K562 (cell line): ENCODE data around the gene ZBTB43. TPM values are rescaled to one million over a fixed set of nuclear protein-coding genes. Genes with fewer than 3 reads are reported as not detected.
A peak's percentile ranks its signal among the peaks of the same experiment; 100 is the strongest.

Source experiments
- BCOR ChIP-seq: fragments of 450-650 bp; IDR thresholded peaks from 2 replicates; pipeline ENCODE4 v1.6.1; 2016
- DIDO1 ChIP-seq: fragments of 450-650 bp; IDR thresholded peaks from 2 replicates; pipeline ENCODE4 v1.6.1; 2016; ENCODE audit warnings: low read depth, missing biosample characterization, missing genetic modification characterization
- GTF2A2 ChIP-seq: IDR thresholded peaks from 2 replicates; pipeline ENCODE4 v1.6.1; 2016; ENCODE audit warnings: mild to moderate bottlenecking, missing genetic modification characterization, missing compliant biosample characterization
- OTX1 ChIP-seq: fragments of 450-650 bp; formaldehyde crosslinking; IDR thresholded peaks from 2 replicates; pipeline ENCODE4 v1.4.0; 2022; ENCODE audit warnings: mild to moderate bottlenecking
- PCBP2 ChIP-seq: fragments of 200-400 bp; formaldehyde crosslinking; IDR thresholded peaks from 2 replicates; pipeline ENCODE4 v1.6.1; 2018; ENCODE audit warnings: low read length, low read depth, mild to moderate bottlenecking, moderate library complexity; ENCODE audit not compliant: poor library complexity, severe bottlenecking
- PHF8 ChIP-seq: fragments of 200-600 bp; sonication (generic); IDR thresholded peaks from 2 replicates; pipeline ENCODE4 v1.6.1; 2012; ENCODE audit warnings: mixed run types, mild to moderate bottlenecking, inconsistent platforms, low read length, moderate library complexity, borderline replicate concordance
- RBBP5 ChIP-seq: fragments of 200-600 bp; sonication (generic); IDR thresholded peaks from 2 replicates; pipeline ENCODE4 v1.6.1; 2012; ENCODE audit warnings: borderline replicate concordance, mild to moderate bottlenecking, low read length, control low read depth, inconsistent platforms; ENCODE audit not compliant: insufficient read depth, poor library complexity, severe bottlenecking
- ZSCAN29 ChIP-seq: fragments of 450-650 bp; IDR thresholded peaks from 2 replicates; pipeline ENCODE4 v1.6.1; 2017
- polyA plus RNA-seq, 8 experiments: library from polyadenylated mRNA; depleted of rRNA in 4 of 8; stranded (reverse) in 5 of 8; unstranded in 3 of 8; fragments of >200 nt; fragmentation: Nextera tagmentation in 2 of 8; fragmentation: Illumina TruSeq in 1 of 8; extraction: Ambion mirVana in 2 of 8; extraction: Trizol in 1 of 8; gene quantifications; 2 replicates each; pipeline versions ENCODE4 v1.2.1 to v1.2.3, GENCODE V29; 2011 to 2014; ENCODE audit warnings: inconsistent platforms in 1 of 8, missing spikeins in 1 of 8
- total RNA-seq, 7 experiments: library from RNA; depleted of rRNA in 6 of 7; stranded (reverse); fragments of >200 nt in 6 of 7; fragmentation: Illumina TruSeq in 2 of 7; extraction: Trizol in 2 of 7; gene quantifications; 2 replicates each; pipeline versions ENCODE4 v1.2.1 to v1.2.3, GENCODE V29; 2011 to 2021; ENCODE audit warnings: low replicate concordance in 1 of 7
- TF ChIP-seq, protein P1 (sequence below), 2 experiments: fragments of 450-650 bp; formaldehyde crosslinking in 1 of 2; IDR thresholded peaks; 2 replicates each; pipeline versions ENCODE4 v1.4.0 to v1.6.1; 2014 to 2020; ENCODE audit warnings: mild to moderate bottlenecking in 2 of 2, borderline replicate concordance in 1 of 2, low read depth in 1 of 2
- TF ChIP-seq, protein P2 (sequence below), 2 experiments: fragments of 450-650 bp; conservative IDR thresholded peaks; 2 replicates each; pipeline ENCODE4 v1.6.1; 2017; ENCODE audit warnings: mild to moderate bottlenecking in 2 of 2, moderate library complexity in 2 of 2
- TF ChIP-seq, protein P3 (sequence below): sonication (generic); formaldehyde crosslinking; IDR thresholded peaks from 2 replicates; pipeline ENCODE4 v1.8.0; 2023; ENCODE audit warnings: mild to moderate bottlenecking, missing genetic modification reagents

ZBTB43 gene
- total and polyA plus RNA-seq, 9 of the 15 experiments (the other 6 are each of a cell fraction or from before 2014, with no cell fraction given), result 3.9 to 17.2 (median 9.1) TPM

DNA sequence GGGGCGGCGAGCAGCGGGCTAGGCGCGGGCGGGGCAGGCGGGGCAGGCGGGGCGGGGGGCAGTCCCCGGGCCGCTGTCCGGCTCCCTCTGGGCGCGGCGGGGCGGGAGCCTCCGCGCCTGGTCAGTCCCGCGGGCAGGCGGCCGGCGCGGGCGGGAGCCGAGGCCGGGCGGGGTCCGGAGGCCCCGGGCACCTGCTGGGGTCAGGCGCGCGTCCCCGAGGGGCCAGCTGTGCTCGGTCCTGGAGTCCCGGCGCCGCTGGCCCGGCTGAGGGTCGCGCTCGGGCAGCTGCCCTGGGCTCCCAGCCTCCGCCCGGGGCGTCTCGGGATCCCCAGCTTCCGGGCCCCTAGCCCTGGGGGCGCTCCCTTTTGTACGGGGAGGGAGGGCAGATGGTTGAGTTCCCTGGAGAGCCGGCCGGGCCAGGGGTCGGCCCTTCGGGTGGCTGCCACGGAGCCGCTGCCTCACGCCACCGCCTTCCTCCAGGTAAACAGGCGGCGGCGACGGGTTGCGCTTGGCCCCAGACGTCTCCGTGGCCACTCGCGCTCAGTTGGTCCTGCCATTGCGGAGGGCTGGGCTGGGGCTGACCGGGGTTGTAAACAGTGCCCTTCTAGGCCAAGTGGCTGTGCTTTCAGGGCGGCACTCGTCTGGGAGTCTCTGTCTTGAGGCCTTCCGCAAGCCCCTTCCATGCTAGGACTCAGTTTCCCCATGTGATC lies 56.1 kb downstream of the ZBTB43 start (continued):
- TF ChIP-seq, protein P1, sequence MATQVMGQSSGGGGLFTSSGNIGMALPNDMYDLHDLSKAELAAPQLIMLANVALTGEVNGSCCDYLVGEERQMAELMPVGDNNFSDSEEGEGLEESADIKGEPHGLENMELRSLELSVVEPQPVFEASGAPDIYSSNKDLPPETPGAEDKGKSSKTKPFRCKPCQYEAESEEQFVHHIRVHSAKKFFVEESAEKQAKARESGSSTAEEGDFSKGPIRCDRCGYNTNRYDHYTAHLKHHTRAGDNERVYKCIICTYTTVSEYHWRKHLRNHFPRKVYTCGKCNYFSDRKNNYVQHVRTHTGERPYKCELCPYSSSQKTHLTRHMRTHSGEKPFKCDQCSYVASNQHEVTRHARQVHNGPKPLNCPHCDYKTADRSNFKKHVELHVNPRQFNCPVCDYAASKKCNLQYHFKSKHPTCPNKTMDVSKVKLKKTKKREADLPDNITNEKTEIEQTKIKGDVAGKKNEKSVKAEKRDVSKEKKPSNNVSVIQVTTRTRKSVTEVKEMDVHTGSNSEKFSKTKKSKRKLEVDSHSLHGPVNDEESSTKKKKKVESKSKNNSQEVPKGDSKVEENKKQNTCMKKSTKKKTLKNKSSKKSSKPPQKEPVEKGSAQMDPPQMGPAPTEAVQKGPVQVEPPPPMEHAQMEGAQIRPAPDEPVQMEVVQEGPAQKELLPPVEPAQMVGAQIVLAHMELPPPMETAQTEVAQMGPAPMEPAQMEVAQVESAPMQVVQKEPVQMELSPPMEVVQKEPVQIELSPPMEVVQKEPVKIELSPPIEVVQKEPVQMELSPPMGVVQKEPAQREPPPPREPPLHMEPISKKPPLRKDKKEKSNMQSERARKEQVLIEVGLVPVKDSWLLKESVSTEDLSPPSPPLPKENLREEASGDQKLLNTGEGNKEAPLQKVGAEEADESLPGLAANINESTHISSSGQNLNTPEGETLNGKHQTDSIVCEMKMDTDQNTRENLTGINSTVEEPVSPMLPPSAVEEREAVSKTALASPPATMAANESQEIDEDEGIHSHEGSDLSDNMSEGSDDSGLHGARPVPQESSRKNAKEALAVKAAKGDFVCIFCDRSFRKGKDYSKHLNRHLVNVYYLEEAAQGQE (IDR thresholded peaks at IDR 0.05; ENCODE audit: borderline replicate concordance), result no peak
- TF ChIP-seq, protein P1 (CRISPR knock-in tag; IDR thresholded peaks at IDR 0.05; ENCODE audit: low read depth), result no peak; the same call in 1 of the 2 replicates
- no peak for TF ChIP-seq OTX1 (CRISPR knock-in tag)
- 0 out of 2 replicates have a peak, but pooled peaks have one; percentile 26 for TF ChIP-seq BCOR
- TF ChIP-seq, protein P2, sequence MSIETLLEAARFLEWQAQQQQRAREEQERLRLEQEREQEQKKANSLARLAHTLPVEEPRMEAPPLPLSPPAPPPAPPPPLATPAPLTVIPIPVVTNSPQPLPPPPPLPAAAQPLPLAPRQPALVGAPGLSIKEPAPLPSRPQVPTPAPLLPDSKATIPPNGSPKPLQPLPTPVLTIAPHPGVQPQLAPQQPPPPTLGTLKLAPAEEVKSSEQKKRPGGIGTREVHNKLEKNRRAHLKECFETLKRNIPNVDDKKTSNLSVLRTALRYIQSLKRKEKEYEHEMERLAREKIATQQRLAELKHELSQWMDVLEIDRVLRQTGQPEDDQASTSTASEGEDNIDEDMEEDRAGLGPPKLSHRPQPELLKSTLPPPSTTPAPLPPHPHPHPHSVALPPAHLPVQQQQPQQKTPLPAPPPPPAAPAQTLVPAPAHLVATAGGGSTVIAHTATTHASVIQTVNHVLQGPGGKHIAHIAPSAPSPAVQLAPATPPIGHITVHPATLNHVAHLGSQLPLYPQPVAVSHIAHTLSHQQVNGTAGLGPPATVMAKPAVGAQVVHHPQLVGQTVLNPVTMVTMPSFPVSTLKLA (conservative IDR thresholded peaks at IDR 0.05), result 0 out of 4 replicates have a peak, but pooled peaks of 1 of the 2 experiments have one; percentile 17
- TF ChIP-seq ZSCAN29, result no peak
- no peak for TF ChIP-seq GTF2A2
- TF ChIP-seq PCBP2, result no peak
- TF ChIP-seq, protein P3, sequence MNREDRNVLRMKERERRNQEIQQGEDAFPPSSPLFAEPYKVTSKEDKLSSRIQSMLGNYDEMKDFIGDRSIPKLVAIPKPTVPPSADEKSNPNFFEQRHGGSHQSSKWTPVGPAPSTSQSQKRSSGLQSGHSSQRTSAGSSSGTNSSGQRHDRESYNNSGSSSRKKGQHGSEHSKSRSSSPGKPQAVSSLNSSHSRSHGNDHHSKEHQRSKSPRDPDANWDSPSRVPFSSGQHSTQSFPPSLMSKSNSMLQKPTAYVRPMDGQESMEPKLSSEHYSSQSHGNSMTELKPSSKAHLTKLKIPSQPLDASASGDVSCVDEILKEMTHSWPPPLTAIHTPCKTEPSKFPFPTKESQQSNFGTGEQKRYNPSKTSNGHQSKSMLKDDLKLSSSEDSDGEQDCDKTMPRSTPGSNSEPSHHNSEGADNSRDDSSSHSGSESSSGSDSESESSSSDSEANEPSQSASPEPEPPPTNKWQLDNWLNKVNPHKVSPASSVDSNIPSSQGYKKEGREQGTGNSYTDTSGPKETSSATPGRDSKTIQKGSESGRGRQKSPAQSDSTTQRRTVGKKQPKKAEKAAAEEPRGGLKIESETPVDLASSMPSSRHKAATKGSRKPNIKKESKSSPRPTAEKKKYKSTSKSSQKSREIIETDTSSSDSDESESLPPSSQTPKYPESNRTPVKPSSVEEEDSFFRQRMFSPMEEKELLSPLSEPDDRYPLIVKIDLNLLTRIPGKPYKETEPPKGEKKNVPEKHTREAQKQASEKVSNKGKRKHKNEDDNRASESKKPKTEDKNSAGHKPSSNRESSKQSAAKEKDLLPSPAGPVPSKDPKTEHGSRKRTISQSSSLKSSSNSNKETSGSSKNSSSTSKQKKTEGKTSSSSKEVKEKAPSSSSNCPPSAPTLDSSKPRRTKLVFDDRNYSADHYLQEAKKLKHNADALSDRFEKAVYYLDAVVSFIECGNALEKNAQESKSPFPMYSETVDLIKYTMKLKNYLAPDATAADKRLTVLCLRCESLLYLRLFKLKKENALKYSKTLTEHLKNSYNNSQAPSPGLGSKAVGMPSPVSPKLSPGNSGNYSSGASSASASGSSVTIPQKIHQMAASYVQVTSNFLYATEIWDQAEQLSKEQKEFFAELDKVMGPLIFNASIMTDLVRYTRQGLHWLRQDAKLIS (CRISPR knock-in tag), result no peak
- TF ChIP-seq RBBP5, result peak; percentile 78
- TF ChIP-seq DIDO1, result no peak
- peak; percentile 42; the same call in 1 of the 2 replicates for TF ChIP-seq PHF8
